BJ (cell line): ENCODE data around the gene RIPOR2. TPM values are rescaled to one million over a fixed set of nuclear protein-coding genes. Genes with fewer than 3 reads are reported as not detected.

Experiments
- CTCF ChIA-PET: fragments of 350-600 bp; formaldehyde crosslinking; extraction: SDS; loops from one replicate; lab custom pipeline; 2021; ENCODE audit warnings: antibody characterized with exemption, inconsistent platforms; lab: Yijun Ruan, JAX
- POLR2A ChIA-PET: fragments of 300-600 bp; sonication (Branson Sonifier 250); formaldehyde crosslinking; extraction: SDS; loops from one replicate; lab custom pipeline; 2021; ENCODE audit warnings: antibody characterized with exemption; lab: Charles Lee
- DNase-seq: peaks from one replicate; pipeline ENCODE4 v3.0.0-alpha.2; 2011; ENCODE audit warnings: low read depth
- H3K27me3 ChIP-seq: 2 replicates; pipeline ENCODE4 v1.6.0; 2011; ENCODE audit warnings: low read length; ENCODE audit not compliant: control insufficient read depth, insufficient read depth
- H3K36me3 ChIP-seq: 2 replicates; pipeline ENCODE4 v1.5.1; 2011; ENCODE audit warnings: low read length; ENCODE audit not compliant: control insufficient read depth, insufficient read depth
- H3K4me3 ChIP-seq: 2 replicates; pipeline ENCODE4 v1.5.1; 2011; ENCODE audit warnings: low read depth, mild to moderate bottlenecking, control low read depth, low read length
- polyA plus RNA-seq: library from polyadenylated mRNA; depleted of rRNA; stranded (reverse); fragments of >200 nt; gene quantifications from 2 replicates; pipeline ENCODE4 v1.2.3, GENCODE V29; 2011
- TF ChIP-seq, protein P1 (sequence below): IDR thresholded peaks from 2 replicates; pipeline ENCODE4 v1.5.1; 2011; ENCODE audit warnings: low read depth, mild to moderate bottlenecking, control low read depth, inconsistent platforms, low read length, moderate library complexity; ENCODE audit not compliant: insufficient read depth

Gene RIPOR2
- polyA plus RNA-seq, 1 experiment = 52.6 TPM

DNA sequence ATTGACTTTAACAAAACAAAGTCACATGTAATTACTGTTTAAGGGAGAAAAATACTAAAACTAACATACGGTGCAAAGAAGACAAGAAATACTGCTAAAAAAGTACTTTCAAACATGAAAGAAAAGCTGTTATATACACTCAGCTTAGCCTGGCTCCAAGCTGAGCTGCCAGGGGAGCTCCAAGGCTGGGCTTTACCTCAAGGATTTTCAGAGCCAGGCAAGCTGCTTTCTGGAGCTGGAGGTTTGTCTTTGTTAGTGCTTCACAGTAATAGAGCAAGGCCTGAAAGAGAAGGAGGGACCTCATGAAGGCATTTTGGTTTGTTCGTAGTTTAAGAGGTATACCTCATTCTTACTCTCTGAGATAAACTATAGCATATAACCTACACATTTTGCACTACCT is 117.4 kb downstream of the RIPOR2 start:
- H3K4me3 ChIP-seq = no peak overlapping the region
- no peak for DNase-seq
- peaks cover 13% of the 10 kb centered on the region for H3K36me3 ChIP-seq
- H3K27me3 ChIP-seq = no peaks in the 10 kb centered on the region
- POLR2A ChIA-PET = no interaction called here
- TF ChIP-seq, protein P1, sequence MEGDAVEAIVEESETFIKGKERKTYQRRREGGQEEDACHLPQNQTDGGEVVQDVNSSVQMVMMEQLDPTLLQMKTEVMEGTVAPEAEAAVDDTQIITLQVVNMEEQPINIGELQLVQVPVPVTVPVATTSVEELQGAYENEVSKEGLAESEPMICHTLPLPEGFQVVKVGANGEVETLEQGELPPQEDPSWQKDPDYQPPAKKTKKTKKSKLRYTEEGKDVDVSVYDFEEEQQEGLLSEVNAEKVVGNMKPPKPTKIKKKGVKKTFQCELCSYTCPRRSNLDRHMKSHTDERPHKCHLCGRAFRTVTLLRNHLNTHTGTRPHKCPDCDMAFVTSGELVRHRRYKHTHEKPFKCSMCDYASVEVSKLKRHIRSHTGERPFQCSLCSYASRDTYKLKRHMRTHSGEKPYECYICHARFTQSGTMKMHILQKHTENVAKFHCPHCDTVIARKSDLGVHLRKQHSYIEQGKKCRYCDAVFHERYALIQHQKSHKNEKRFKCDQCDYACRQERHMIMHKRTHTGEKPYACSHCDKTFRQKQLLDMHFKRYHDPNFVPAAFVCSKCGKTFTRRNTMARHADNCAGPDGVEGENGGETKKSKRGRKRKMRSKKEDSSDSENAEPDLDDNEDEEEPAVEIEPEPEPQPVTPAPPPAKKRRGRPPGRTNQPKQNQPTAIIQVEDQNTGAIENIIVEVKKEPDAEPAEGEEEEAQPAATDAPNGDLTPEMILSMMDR = no peak
- CTCF ChIA-PET = interaction anchor here (1.2 kb wide), 1 partner anchor 10 kb away, joined by 3 read pairs; no protein-coding TSS in a partner anchor

DNA sequence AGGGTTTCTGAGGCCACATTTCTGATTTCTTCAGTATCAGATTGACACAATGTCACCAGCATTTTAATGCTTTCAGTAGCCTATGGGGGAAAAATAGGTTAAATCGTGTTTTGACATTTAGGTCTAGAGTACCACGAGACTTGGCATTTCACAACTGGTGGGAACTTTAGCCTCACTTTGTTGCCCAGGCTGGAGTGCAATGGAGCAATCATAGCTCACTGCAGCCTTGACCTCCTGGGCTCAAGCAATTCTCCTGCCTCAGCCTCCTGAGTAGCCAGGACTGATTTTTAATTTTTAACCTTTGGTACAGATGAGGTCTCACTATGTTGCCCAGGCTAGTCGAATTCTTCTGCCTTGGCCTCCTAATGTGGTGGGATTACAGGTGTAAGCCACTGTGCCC is 126.0 kb downstream of the RIPOR2 start:
- H3K4me3 ChIP-seq = no peak overlapping the region
- CTCF ChIA-PET = no interaction called here
- TF ChIP-seq, protein P1 = no peak
- H3K27me3 ChIP-seq = no peaks in the 10 kb centered on the region
- POLR2A ChIA-PET = interaction anchor here (0.5 kb wide), 1 partner anchor 31 kb away, joined by 3 read pairs; no protein-coding TSS in a partner anchor
- peaks cover 17% of the 10 kb centered on the region for H3K36me3 ChIP-seq
- no peak for DNase-seq

GRCh38 chr6:24807584-24807983 is 128.2 kb downstream of the RIPOR2 start:
- peaks cover 17% of the 10 kb centered on the region for H3K36me3 ChIP-seq
- no peak overlapping the region for H3K4me3 ChIP-seq
- CTCF ChIA-PET = interaction anchor here (1.3 kb wide), 1 partner anchor 20 kb away, joined by 3 read pairs; no protein-coding TSS in a partner anchor
- no peak for DNase-seq
- POLR2A ChIA-PET = no interaction called here
- no peaks in the 10 kb centered on the region for H3K27me3 ChIP-seq
- TF ChIP-seq, protein P1 = no peak

- no peak for DNase-seq
- ChIA-PET CTCF (no interaction called here), POLR2A (no interaction called here)
- H3K4me3 ChIP-seq = no peak overlapping the region
- TF ChIP-seq, protein P1 = no peak
- no peaks in the 10 kb centered on the region for H3K27me3 ChIP-seq
- peaks cover 6% of the 10 kb centered on the region for H3K36me3 ChIP-seq
Observed at GRCh38 chr6:24802271-24803059, 133.3 kb downstream of the RIPOR2 start.

- no peak overlapping the region for H3K4me3 ChIP-seq
- DNase-seq = no peak
- TF ChIP-seq, protein P1 = no peak
- ChIA-PET POLR2A (no interaction called here), CTCF (interaction anchor here (0.6 kb wide), 2 partner anchors 35 to 99 kb away, joined by 3 to 4 read pairs; no protein-coding TSS in a partner anchor)
- no peaks in the 10 kb centered on the region for H3K27me3 ChIP-seq
- H3K36me3 ChIP-seq = no peaks in the 10 kb centered on the region
Observed at GRCh38 chr6:24799541-24799915, 136.2 kb downstream of the RIPOR2 start.
